Measurements from ENCODE around the gene KLHDC9. TPM values are rescaled to one million over a fixed set of nuclear protein-coding genes. Genes with fewer than 3 reads are reported as not detected.
A peak's percentile ranks its signal among the peaks of the same experiment; 100 is the strongest.

The KLHDC9 gene
- total and polyA plus RNA-seq, 2 donors from 2014 or later, result 21.9 to 32.2 TPM

DNA sequence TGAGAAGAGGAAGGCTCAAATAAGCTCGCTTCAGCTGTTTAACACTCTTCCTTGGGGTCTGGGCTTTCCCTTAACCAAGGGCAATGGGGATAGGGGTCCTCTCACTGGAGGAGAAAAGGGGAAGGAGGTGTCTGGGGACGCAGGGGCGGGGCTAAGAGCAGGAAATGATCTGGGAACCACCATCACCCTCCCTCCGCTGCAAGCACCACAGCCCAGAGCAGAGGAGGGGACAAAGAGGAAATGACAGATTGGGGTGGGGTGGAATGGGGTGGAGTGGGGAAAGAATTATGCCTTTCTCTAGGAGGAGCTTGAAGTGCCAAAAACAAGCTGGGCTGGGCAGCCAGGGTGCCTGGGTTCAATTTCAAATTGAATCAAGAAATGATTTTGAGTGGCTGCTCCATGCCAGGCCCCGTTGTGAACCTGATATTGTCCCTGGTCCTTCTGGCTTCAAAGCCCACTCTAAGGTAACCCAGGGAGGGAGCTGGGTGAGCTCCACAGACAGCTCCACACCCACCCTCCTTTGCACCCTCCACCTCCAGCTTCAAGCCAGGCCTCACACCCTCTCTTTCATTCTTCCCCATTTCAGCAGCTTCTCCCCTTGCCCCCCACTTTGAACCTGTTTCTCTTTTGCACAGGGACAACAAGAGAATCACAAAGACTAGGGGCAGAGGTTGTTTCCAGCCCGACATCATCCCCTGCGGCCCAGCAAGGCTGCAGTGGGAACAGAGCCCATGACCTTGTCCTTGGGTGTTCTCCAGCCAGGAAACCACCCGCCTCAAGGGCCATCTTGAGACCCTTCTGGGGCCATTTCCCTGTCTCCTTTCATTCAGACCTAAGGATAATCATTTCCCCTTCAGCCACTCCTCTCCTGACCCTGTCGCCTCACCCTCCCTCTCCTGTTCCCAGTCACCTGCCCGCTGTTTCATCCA, 29.6 kb upstream of the KLHDC9 start:
- Histone ChIP-seq H3K27me3 (ENCODE audit: control insufficient read depth, insufficient read depth, low read length) (no peaks in the 10 kb centered on the region), H3K27ac (ENCODE audit: low read depth in 2 of 2, low read length in 2 of 2) (peak overlapping the region in 1 of 2 donors; percentile 54), H3K36me3 (ENCODE audit: control insufficient read depth in 2 of 3, insufficient read depth in 3 of 3, low read length in 3 of 3) (no peaks in the 10 kb centered on the region), H3K4me3 (ENCODE audit: low read length in 3 of 3) (peak overlapping the region in 2 of 3 donors; percentile 13 to 38), H3K4me1 (ENCODE audit: control insufficient read depth in 2 of 3, insufficient read depth in 2 of 3, low read depth in 1 of 3, low read length in 3 of 3) (no peaks in the 10 kb centered on the region), H3K9ac (ENCODE audit: low read length in 3 of 3) (no peak overlapping the region), H3K9me3 (ENCODE audit: control insufficient read depth in 2 of 3, insufficient read depth in 1 of 3, low read length in 3 of 3) (no peaks in the 10 kb centered on the region)
- DNase-seq, result peak in 2 of 5 donors; percentile 20 to 85
- no peak for FAIRE-seq
- intact Hi-C loops (cut with DNase I), result no loop called here
- TF ChIP-seq, protein P1, sequence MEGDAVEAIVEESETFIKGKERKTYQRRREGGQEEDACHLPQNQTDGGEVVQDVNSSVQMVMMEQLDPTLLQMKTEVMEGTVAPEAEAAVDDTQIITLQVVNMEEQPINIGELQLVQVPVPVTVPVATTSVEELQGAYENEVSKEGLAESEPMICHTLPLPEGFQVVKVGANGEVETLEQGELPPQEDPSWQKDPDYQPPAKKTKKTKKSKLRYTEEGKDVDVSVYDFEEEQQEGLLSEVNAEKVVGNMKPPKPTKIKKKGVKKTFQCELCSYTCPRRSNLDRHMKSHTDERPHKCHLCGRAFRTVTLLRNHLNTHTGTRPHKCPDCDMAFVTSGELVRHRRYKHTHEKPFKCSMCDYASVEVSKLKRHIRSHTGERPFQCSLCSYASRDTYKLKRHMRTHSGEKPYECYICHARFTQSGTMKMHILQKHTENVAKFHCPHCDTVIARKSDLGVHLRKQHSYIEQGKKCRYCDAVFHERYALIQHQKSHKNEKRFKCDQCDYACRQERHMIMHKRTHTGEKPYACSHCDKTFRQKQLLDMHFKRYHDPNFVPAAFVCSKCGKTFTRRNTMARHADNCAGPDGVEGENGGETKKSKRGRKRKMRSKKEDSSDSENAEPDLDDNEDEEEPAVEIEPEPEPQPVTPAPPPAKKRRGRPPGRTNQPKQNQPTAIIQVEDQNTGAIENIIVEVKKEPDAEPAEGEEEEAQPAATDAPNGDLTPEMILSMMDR (IDR thresholded peaks at IDR 0.05; ENCODE audit: borderline replicate concordance, extremely low read depth, insufficient read depth), result no peak

DNA sequence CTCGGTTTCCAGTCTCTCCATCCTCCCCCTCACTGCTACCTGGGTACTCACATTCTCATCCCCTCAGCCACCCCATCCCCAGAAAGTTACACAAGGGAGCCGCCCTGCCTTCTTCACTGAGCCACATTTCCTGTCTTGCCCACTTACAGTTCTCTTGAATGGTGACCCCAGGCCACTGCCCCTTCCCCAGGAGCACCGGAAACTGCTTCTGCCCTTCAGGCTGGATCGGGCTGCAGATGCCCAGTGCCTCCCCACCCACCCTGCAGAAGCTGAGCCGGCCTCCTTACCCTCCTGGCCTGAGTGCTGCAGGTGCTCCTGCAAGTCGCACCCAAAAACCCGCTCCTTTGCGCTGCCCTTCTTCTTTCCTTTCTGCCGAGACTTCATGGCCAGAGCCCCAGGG, 28.9 kb upstream of the KLHDC9 start:
- Histone ChIP-seq H3K4me1 (ENCODE audit: control insufficient read depth in 2 of 3, insufficient read depth in 2 of 3, low read depth in 1 of 3, low read length in 3 of 3) (no peaks in the 10 kb centered on the region), H3K4me3 (ENCODE audit: low read length in 3 of 3) (peak overlapping the region in 2 of 3 donors; percentile 13 to 38), H3K9me3 (ENCODE audit: control insufficient read depth in 2 of 3, insufficient read depth in 1 of 3, low read length in 3 of 3) (no peaks in the 10 kb centered on the region), H3K36me3 (ENCODE audit: control insufficient read depth in 2 of 3, insufficient read depth in 3 of 3, low read length in 3 of 3) (no peaks in the 10 kb centered on the region), H3K27ac (ENCODE audit: low read depth in 2 of 2, low read length in 2 of 2) (peak overlapping the region in 1 of 2 donors; percentile 54), H3K27me3 (ENCODE audit: control insufficient read depth, insufficient read depth, low read length) (no peaks in the 10 kb centered on the region), H3K9ac (ENCODE audit: low read length in 3 of 3) (no peak overlapping the region)
- TF ChIP-seq, protein P1 (IDR thresholded peaks at IDR 0.05; ENCODE audit: borderline replicate concordance, extremely low read depth, insufficient read depth), result no peak
- intact Hi-C loops (cut with DNase I), result no loop called here
- no peak for FAIRE-seq
- DNase-seq, result no peak

DNA sequence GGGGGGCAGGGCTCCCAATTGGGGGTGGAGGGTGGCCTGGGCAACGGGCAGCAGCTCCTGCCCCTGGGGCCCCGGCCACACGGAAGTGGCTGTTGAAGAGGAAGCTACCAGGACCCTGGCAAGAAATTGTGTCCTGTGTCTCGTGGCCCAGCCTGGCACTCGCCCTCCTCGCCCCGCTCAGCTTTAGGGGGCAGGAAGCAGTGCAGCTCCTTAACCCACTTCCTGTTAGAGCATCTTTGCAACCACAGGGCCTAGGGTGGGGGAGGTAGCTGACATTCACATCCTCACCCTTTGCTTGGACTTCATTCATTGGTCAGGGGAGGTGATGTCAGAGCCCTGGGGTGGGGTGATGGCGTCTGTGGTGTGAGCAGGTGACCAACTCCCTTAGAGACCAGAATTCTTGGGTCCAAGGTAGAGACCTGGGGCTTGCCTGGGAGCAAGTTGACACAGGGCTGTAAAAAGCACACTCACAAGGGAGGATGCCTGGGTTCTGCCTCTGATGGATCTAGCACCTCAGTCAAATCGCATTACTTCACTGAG, 28.4 kb upstream of the KLHDC9 start, which contains the start of gene ARHGAP30:
TSS of gene ARHGAP30 (minus strand) at position 161 of the 540 bp plus-strand sequence. CDS start 267 bp downstream, outside the sequence.
- FAIRE-seq, result no peak
- intact Hi-C loops (cut with DNase I), result no loop called here
- Histone ChIP-seq H3K4me1 (ENCODE audit: control insufficient read depth in 2 of 3, insufficient read depth in 2 of 3, low read depth in 1 of 3, low read length in 3 of 3) (no peaks in the 10 kb centered on the region), H3K4me3 (ENCODE audit: low read length in 3 of 3) (peak within 1 kb of the TSS in 2 of 3 donors; percentile 13 to 38), H3K27me3 (ENCODE audit: control insufficient read depth, insufficient read depth, low read length) (no peaks in the 10 kb centered on the region), H3K9ac (ENCODE audit: low read length in 3 of 3) (no peak within 1 kb of the TSS), H3K27ac (ENCODE audit: low read depth in 2 of 2, low read length in 2 of 2) (peak within 1 kb of the TSS in 1 of 2 donors; percentile 54), H3K36me3 (ENCODE audit: control insufficient read depth in 2 of 3, insufficient read depth in 3 of 3, low read length in 3 of 3) (no peaks in the 10 kb centered on the region), H3K9me3 (ENCODE audit: control insufficient read depth in 2 of 3, insufficient read depth in 1 of 3, low read length in 3 of 3) (no peaks in the 10 kb centered on the region)
- DNase-seq, result peak in 1 of 5 donors; percentile 87
- TF ChIP-seq, protein P1 (IDR thresholded peaks at IDR 0.05; ENCODE audit: borderline replicate concordance, extremely low read depth, insufficient read depth), result no peak
